Measurements from ENCODE around the gene RBFOX1. TPM values are rescaled to one million over a fixed set of nuclear protein-coding genes. Genes with fewer than 3 reads are reported as not detected.

The RBFOX1 gene
- total and polyA plus RNA-seq, 10 of the 15 experiments (the other 5 are each of a cell fraction or from before 2014, with no cell fraction given): 0.87 TPM; not detected in 9

GRCh38 chr16:7316281-7316888 is 16.3 kb upstream of the RBFOX1 start:
- RAD21 ChIA-PET (ENCODE audit: unreplicated experiment): no interaction called here
- no peaks in the 10 kb centered on the region for H3K27me3 ChIP-seq (replicated peaks in 1 of 2; ENCODE audit: control insufficient read depth in 2 of 2, insufficient read depth in 2 of 2, low read length in 1 of 2)
- no peaks in the 10 kb centered on the region for H4K20me1 ChIP-seq (ENCODE audit: control insufficient read depth, insufficient read depth)
- H2AFZ ChIP-seq (ENCODE audit: control insufficient read depth, low read depth, low read length): no peak overlapping the region
- H3K36me3 ChIP-seq (ENCODE audit: control insufficient read depth in 2 of 2, insufficient read depth in 2 of 2, low read length in 1 of 2): no peaks in the 10 kb centered on the region
- SMC1A ChIA-PET (ENCODE audit: uncharacterized antibody, unreplicated experiment): no interaction called here
- H3K4me1 ChIP-seq (ENCODE audit: control insufficient read depth, insufficient read depth, low read length): no peaks in the 10 kb centered on the region
- POLR2A ChIA-PET: no interaction called here
- no peak overlapping the region for H3K4me3 ChIP-seq
- CTCF ChIA-PET: no interaction called here
- TF ChIP-seq CEBPZ (IDR thresholded peaks at IDR 0.05; ENCODE audit: low read depth, low read length) (no peak), MAX (IDR thresholded peaks at IDR 0.05; ENCODE audit: low read depth, low read length) (no peak), ZBED1 (IDR thresholded peaks at IDR 0.05; ENCODE audit: borderline replicate concordance) (no peak), WRNIP1 (IDR thresholded peaks at IDR 0.05; ENCODE audit: borderline replicate concordance, low read depth, low read length) (no peak), MEF2B (IDR thresholded peaks at IDR 0.05; ENCODE audit: partially characterized antibody, poor library complexity, severe bottlenecking) (no peak), ZNF217 (IDR thresholded peaks at IDR 0.05) (no peak), IRF4 (IDR thresholded peaks at IDR 0.05; ENCODE audit: low read depth, low read length) (no peak), SMAD1 (IDR thresholded peaks at IDR 0.05; ENCODE audit: low read depth, partially characterized antibody) (no peak), RCOR1 (conservative IDR thresholded peaks at IDR 0.05; ENCODE audit: low read depth, low read length) (no peak), SMC3 (IDR thresholded peaks at IDR 0.05; ENCODE audit: borderline replicate concordance, low read length) (no peak), CBX3 (IDR thresholded peaks at IDR 0.05; ENCODE audit: borderline replicate concordance, low read depth) (no peak), KLF5 (IDR thresholded peaks at IDR 0.05; ENCODE audit: partially characterized antibody) (no peak), IKZF1 (conservative IDR thresholded peaks at IDR 0.05) (no peak), POU2F2 (IDR thresholded peaks at IDR 0.05; ENCODE audit: borderline replicate concordance, low read depth, low read length) (no peak), ETV6 (conservative IDR thresholded peaks at IDR 0.05 in 1 of 2, IDR thresholded peaks at IDR 0.05 in 1 of 2; ENCODE audit: borderline replicate concordance in 1 of 2, low read depth in 1 of 2) (no peak), TCF7 (IDR thresholded peaks at IDR 0.05; ENCODE audit: borderline replicate concordance) (no peak), PBX3 (IDR thresholded peaks at IDR 0.05; ENCODE audit: insufficient replicate concordance, low read depth, low read length) (no peak), POLR2AphosphoS5 (IDR thresholded peaks at IDR 0.05; ENCODE audit: low read length) (no peak), TARDBP (IDR thresholded peaks at IDR 0.05; ENCODE audit: borderline replicate concordance) (no peak)
- no peak overlapping the region for H3K4me2 ChIP-seq (ENCODE audit: control insufficient read depth, insufficient read depth)
- no peak overlapping the region for H3K27ac ChIP-seq (ENCODE audit: control insufficient read depth, insufficient read depth)
- ATAC-seq: no peak
- H3K9me3 ChIP-seq (replicated peaks; ENCODE audit: control insufficient read depth, insufficient read depth, low read length): no peaks in the 10 kb centered on the region; the same call in 2 of the 3 replicates
- in situ Hi-C loops (cut with MboI) (no loop called here), intact Hi-C loops (cut with micrococcal nuclease; ENCODE audit: unreplicated experiment) (no loop called here)
- no TSS peak for BruUV-seq (replicated peaks)
- no peak overlapping the region for H3K9ac ChIP-seq (ENCODE audit: control insufficient read depth, insufficient read depth, low read length)
- H3K79me2 ChIP-seq (ENCODE audit: control insufficient read depth, insufficient read depth, low read length): no peaks in the 10 kb centered on the region
- no peak for DNase-seq (ENCODE audit: low read depth, low spot score)
- FAIRE-seq: no peak

Measured in GM12878 (cell line).